IMR-90 (cell line): ENCODE measurements around the gene EXOC4. TPM values are rescaled to one million over a fixed set of nuclear protein-coding genes. Genes with fewer than 3 reads are reported as not detected.

Experiments used
- ATAC-seq: fragments of 200-7000 bp; cut with Tn5 transposase; 2 replicates; pipeline ENCODE4 v1.9.1; 2020; ENCODE audit warnings: low read depth, mild to moderate bottlenecking, moderate library complexity
- BruUV-seq: library from RNA; stranded (reverse); fragments of 400-500 nt; replicated peaks from 2 replicates; lab custom pipeline; 2021; lab: Mats Ljungman, UMichigan
- CTCF ChIA-PET: fragments of 300-600 bp; formaldehyde crosslinking; extraction: SDS; loops from one replicate; lab custom pipeline; 2021; ENCODE audit warnings: antibody characterized with exemption; lab: Yijun Ruan, JAX
- POLR2A ChIA-PET: fragments of 300-600 bp; sonication (Branson Sonifier 250); formaldehyde crosslinking; loops from one replicate; lab custom pipeline; 2022; ENCODE audit warnings: antibody characterized with exemption; ENCODE audit not compliant: unreplicated experiment; lab: Charles Lee
- DNase-seq: peaks from one replicate; pipeline ENCODE4 v3.0.0; 2013
- H2AFZ ChIP-seq: replicated peaks from 2 replicates; pipeline ENCODE3; 2013; ENCODE audit warnings: low read length, mild to moderate bottlenecking; ENCODE audit not compliant: poor library complexity
- H2AK5ac ChIP-seq: 2 replicates; pipeline ENCODE4 v1.6.1; 2013; ENCODE audit warnings: low read depth, low read length, inconsistent platforms
- H2AK9ac ChIP-seq: replicated peaks from 2 replicates; pipeline ENCODE3; 2013; ENCODE audit warnings: mild to moderate bottlenecking, low read depth, low read length, moderate library complexity; ENCODE audit not compliant: poor library complexity
- H2BK120ac ChIP-seq: 2 replicates; pipeline ENCODE4 v1.6.1; 2013; ENCODE audit warnings: low read depth, low read length, inconsistent platforms
- H2BK15ac ChIP-seq: 3 replicates; pipeline ENCODE4 v1.6.1; 2013; ENCODE audit warnings: low read depth, low read length, inconsistent platforms
- H2BK20ac ChIP-seq: 2 replicates; pipeline ENCODE4 v1.6.1; 2013; ENCODE audit warnings: low read depth, mild to moderate bottlenecking, inconsistent platforms, low read length, moderate library complexity
- H2BK5ac ChIP-seq: 2 replicates; pipeline ENCODE4 v1.6.1; 2013; ENCODE audit warnings: mild to moderate bottlenecking, low read depth, low read length, inconsistent platforms; ENCODE audit not compliant: poor library complexity, severe bottlenecking
- H3K14ac ChIP-seq: replicated peaks from 2 replicates; pipeline ENCODE4 v1.6.1; 2013; ENCODE audit warnings: low read depth, low read length, inconsistent platforms
- H3K18ac ChIP-seq: 2 replicates; pipeline ENCODE4 v1.6.1; 2013; ENCODE audit warnings: low read depth, low read length, control low read depth
- H3K23ac ChIP-seq: 2 replicates; pipeline ENCODE4 v1.6.1; 2013; ENCODE audit warnings: low read depth, low read length, inconsistent platforms
- H3K27ac ChIP-seq: 2 replicates; pipeline ENCODE4 v1.5.1; 2013; ENCODE audit warnings: mild to moderate bottlenecking, control low read depth, low read length; ENCODE audit not compliant: insufficient read depth
- H3K27me3 ChIP-seq: 2 replicates; pipeline ENCODE4 v1.6.1; 2013; ENCODE audit warnings: low read length; ENCODE audit not compliant: control insufficient read depth, insufficient read depth
- H3K36me3 ChIP-seq: 2 replicates; pipeline ENCODE4 v1.6.1; 2013; ENCODE audit warnings: low read length, mixed read lengths; ENCODE audit not compliant: control insufficient read depth, insufficient read depth
- H3K4ac ChIP-seq: 2 replicates; pipeline ENCODE4 v1.6.1; 2013; ENCODE audit warnings: low read depth, low read length, inconsistent platforms
- H3K4me1 ChIP-seq: 2 replicates; pipeline ENCODE4 v1.6.1; 2013; ENCODE audit warnings: low read length, mixed read lengths; ENCODE audit not compliant: control insufficient read depth, insufficient read depth
- H3K4me2 ChIP-seq: 2 replicates; pipeline ENCODE4 v1.6.1; 2013; ENCODE audit warnings: low read depth, mild to moderate bottlenecking, control low read depth, low read length, moderate library complexity
- H3K4me3 ChIP-seq: 2 replicates; pipeline ENCODE4 v1.5.1; 2013; ENCODE audit warnings: low read depth, mild to moderate bottlenecking, control low read depth, low read length, moderate library complexity; ENCODE audit not compliant: insufficient read depth
- H3K56ac ChIP-seq: 2 replicates; pipeline ENCODE4 v1.6.1; 2013; ENCODE audit warnings: low read length, inconsistent platforms; ENCODE audit not compliant: insufficient read depth; ENCODE audit errors: extremely low read depth
- H3K79me1 ChIP-seq, 2 experiments: 2 replicates each; pipeline ENCODE4 v1.6.1; 2013; ENCODE audit warnings: low read length in 2 of 2, inconsistent platforms in 1 of 2, low read depth in 1 of 2
- H3K9ac ChIP-seq: 2 replicates; pipeline ENCODE4 v1.6.1; 2013; ENCODE audit warnings: low read depth, low read length, control low read depth
- H3K9me1 ChIP-seq: 2 replicates; pipeline ENCODE4 v1.6.1; 2013; ENCODE audit warnings: low read length, inconsistent platforms; ENCODE audit not compliant: insufficient read depth
- H3K9me3 ChIP-seq: 2 replicates; pipeline ENCODE4 v1.6.1; 2013; ENCODE audit warnings: low read length; ENCODE audit not compliant: control insufficient read depth, insufficient read depth
- H4K20me1 ChIP-seq: 2 replicates; pipeline ENCODE4 v1.6.1; 2013; ENCODE audit warnings: low read length, inconsistent platforms; ENCODE audit not compliant: insufficient read depth
- H4K5ac ChIP-seq: 2 replicates; pipeline ENCODE4 v1.6.1; 2013; ENCODE audit warnings: mild to moderate bottlenecking, low read depth, low read length, control low read depth
- H4K8ac ChIP-seq, 2 experiments: 2 replicates each; pipeline ENCODE4 v1.6.1; 2013; ENCODE audit warnings: low read depth in 2 of 2, low read length in 2 of 2, control low read depth in 1 of 2, inconsistent platforms in 1 of 2
- H4K91ac ChIP-seq: 2 replicates; pipeline ENCODE4 v1.6.1; 2013; ENCODE audit warnings: low read depth, low read length, inconsistent platforms; ENCODE audit not compliant: insufficient read depth
- BHLHE40 ChIP-seq: fragments of 150-350 bp; IDR thresholded peaks from 2 replicates; pipeline ENCODE4 v1.6.1; 2016; ENCODE audit warnings: mild to moderate bottlenecking, low read depth, low read length
- CEBPB ChIP-seq: IDR thresholded peaks from 2 replicates; pipeline ENCODE4 v1.6.1; 2012; ENCODE audit warnings: low read depth, low read length, improper control_type of control experiment
- CHD1 ChIP-seq: IDR thresholded peaks from 2 replicates; pipeline ENCODE4 v1.6.1; 2012; ENCODE audit warnings: low read depth, low read length, improper control_type of control experiment
- FOS ChIP-seq: fragments of 150-350 bp; IDR thresholded peaks from 2 replicates; pipeline ENCODE4 v1.6.1; 2016; ENCODE audit warnings: low read depth, low read length
- MAFK ChIP-seq: IDR thresholded peaks from 2 replicates; pipeline ENCODE4 v1.6.1; 2012; ENCODE audit warnings: low read depth, low read length, improper control_type of control experiment
- MAZ ChIP-seq: IDR thresholded peaks from 2 replicates; pipeline ENCODE4 v1.6.1; 2012; ENCODE audit warnings: low read depth, mild to moderate bottlenecking, low read length, improper control_type of control experiment, moderate library complexity, borderline replicate concordance
- POLR2A ChIP-seq: IDR thresholded peaks from 2 replicates; pipeline ENCODE4 v1.6.1; 2012; ENCODE audit warnings: mild to moderate bottlenecking, low read depth, low read length
- RAD21 ChIP-seq: IDR thresholded peaks from 2 replicates; pipeline ENCODE4 v1.6.1; 2012; ENCODE audit warnings: low read length, improper control_type of control experiment
- SMC3 ChIP-seq: fragments of 150-350 bp; IDR thresholded peaks from 2 replicates; pipeline ENCODE4 v1.6.1; 2016; ENCODE audit warnings: low read depth, mild to moderate bottlenecking, antibody characterized with exemption, low read length, moderate library complexity
- WGBS, 2 experiments: methylation state at CpG; one replicate each; pipeline versions ENCODE4 v1.1.5 to v1.1.7; 2013; ENCODE audit warnings: missing lambda C conversion rate in 2 of 2; ENCODE audit not compliant: insufficient read length in 1 of 2; ENCODE audit errors: extremely low coverage in 2 of 2; 5-methylcytosine and 5-hydroxymethylcytosine counted together
- dilution Hi-C: fragments of 300-500 bp; cut with HindIII; formaldehyde crosslinking; loops from one replicate; pipeline ENCODE4 v1.14.3; 2018; ENCODE audit warnings: low sequenced_read_pairs; ENCODE audit not compliant: unreplicated experiment
- in situ Hi-C: fragments of 300-500 bp; cut with MboI; formaldehyde crosslinking; loops from 3 replicates; pipeline ENCODE4 v1.14.3; 2019; ENCODE audit warnings: low sequenced_read_pairs, inconsistent platforms, mixed read lengths
- intact Hi-C: fragments of 100-400 bp; cut with micrococcal nuclease; formaldehyde crosslinking; loops from 2 replicates; pipeline ENCODE4 v1.10.0; 2022
- polyA plus RNA-seq, 3 experiments: library from polyadenylated mRNA; depleted of rRNA; stranded (reverse); fragments of >200 nt; gene quantifications; 2 replicates each; pipeline ENCODE4 v1.2.3, GENCODE V29; 2012; ENCODE audit warnings: low replicate concordance in 1 of 3
- total RNA-seq: library from RNA; depleted of rRNA; stranded (reverse); fragments of >200 nt; gene quantifications from 2 replicates; pipeline ENCODE4 v1.2.3, GENCODE V29; 2012
- TF ChIP-seq, protein P1 (sequence below): fragments of 150-350 bp; IDR thresholded peaks from 2 replicates; pipeline ENCODE4 v1.6.1; 2016; ENCODE audit warnings: low read depth, mild to moderate bottlenecking, low read length, moderate library complexity, borderline replicate concordance

Gene EXOC4
- total and polyA plus RNA-seq, 2 of the 4 experiments (the other 2 are of a cell fraction): 25.4 to 94.6 TPM

- no peaks in the 10 kb centered on the region; the same call in 1 of the 2 replicates for H3K9me1 ChIP-seq
- in situ Hi-C loops: no loop called here
- H3K56ac ChIP-seq: no peak overlapping the region
- no TSS peak for BruUV-seq
- no peak for TF ChIP-seq MAFK
- TF ChIP-seq SMC3: no peak
- TF ChIP-seq MAZ: no peak
- no peak for TF ChIP-seq CHD1
- TF ChIP-seq, protein P1, sequence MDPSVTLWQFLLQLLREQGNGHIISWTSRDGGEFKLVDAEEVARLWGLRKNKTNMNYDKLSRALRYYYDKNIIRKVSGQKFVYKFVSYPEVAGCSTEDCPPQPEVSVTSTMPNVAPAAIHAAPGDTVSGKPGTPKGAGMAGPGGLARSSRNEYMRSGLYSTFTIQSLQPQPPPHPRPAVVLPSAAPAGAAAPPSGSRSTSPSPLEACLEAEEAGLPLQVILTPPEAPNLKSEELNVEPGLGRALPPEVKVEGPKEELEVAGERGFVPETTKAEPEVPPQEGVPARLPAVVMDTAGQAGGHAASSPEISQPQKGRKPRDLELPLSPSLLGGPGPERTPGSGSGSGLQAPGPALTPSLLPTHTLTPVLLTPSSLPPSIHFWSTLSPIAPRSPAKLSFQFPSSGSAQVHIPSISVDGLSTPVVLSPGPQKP: no peak
- no peak for TF ChIP-seq BHLHE40
- TF ChIP-seq RAD21: no peak
- TF ChIP-seq CEBPB: no peak
- no peak for TF ChIP-seq POLR2A
- no peak for TF ChIP-seq FOS
- whole genome bisulfite sequencing, 2 experiments: no CpG with 5 or more reads among the region's 3 CpGs
- no peak overlapping the region for H2AK5ac ChIP-seq
- H3K4me2 ChIP-seq: no peak overlapping the region
- no peaks in the 10 kb centered on the region for H3K27me3 ChIP-seq
- CTCF ChIA-PET: no interaction called here
- H3K4me1 ChIP-seq: no peaks in the 10 kb centered on the region
- DNase-seq (no peak), ATAC-seq (no peak)
- no peaks in the 10 kb centered on the region for H3K9me3 ChIP-seq
- H3K4ac ChIP-seq: no peak overlapping the region
- no peak overlapping the region for H2AK9ac ChIP-seq
- H4K20me1 ChIP-seq: no peaks in the 10 kb centered on the region
- intact Hi-C loops: no loop called here
- dilution Hi-C loops: no loop called here
- no peak overlapping the region for H3K18ac ChIP-seq
- POLR2A ChIA-PET: no interaction called here
- no peak overlapping the region for H3K27ac ChIP-seq
- H4K91ac ChIP-seq: no peak overlapping the region
- H3K4me3 ChIP-seq: no peak overlapping the region
- H3K14ac ChIP-seq: no peak overlapping the region
- no peak overlapping the region for H4K8ac ChIP-seq
- H3K23ac ChIP-seq: no peak overlapping the region
- no peak overlapping the region for H2BK120ac ChIP-seq
- no peak overlapping the region for H2BK15ac ChIP-seq
- H2BK5ac ChIP-seq: no peak overlapping the region
- H3K79me1 ChIP-seq: no peaks in the 10 kb centered on the region
- no peak overlapping the region for H4K5ac ChIP-seq
- no peak overlapping the region for H2BK20ac ChIP-seq
- H3K36me3 ChIP-seq: no peaks in the 10 kb centered on the region
- no peak overlapping the region for H2AFZ ChIP-seq
- H3K9ac ChIP-seq: no peak overlapping the region
Observed at GRCh38 chr7:134058521-134058920, 805.6 kb downstream of the EXOC4 start.
